CD14-positive monocyte (primary cell): ENCODE results near the gene FAM180A. TPM values are rescaled to one million over a fixed set of nuclear protein-coding genes. Genes with fewer than 3 reads are reported as not detected.

Experiments
- DNase-seq, 3 donors: peaks; one replicate each; pipeline ENCODE4 v3.0.0-alpha.2; 2011 to 2022
- H2AFZ ChIP-seq: 2 replicates; pipeline ENCODE4 v1.6.0; 2012; ENCODE audit warnings: mild to moderate bottlenecking, low read depth, low read length, inconsistent platforms; ENCODE audit not compliant: insufficient read depth, poor library complexity, severe bottlenecking
- H3K27ac ChIP-seq, 2 donors: 1 replicate in 1 of 2; 2 replicates in 1 of 2; pipeline ENCODE4 v1.5.1; 2012 to 2013; ENCODE audit warnings: low read length in 2 of 2, control low read depth in 1 of 2, inconsistent platforms in 1 of 2, low read depth in 1 of 2, mild to moderate bottlenecking in 1 of 2
- H3K27me3 ChIP-seq, 2 donors: one replicate each; pipeline versions ENCODE4 v1.6.0 to v1.6.1; 2011 to 2013; ENCODE audit warnings: low read length in 2 of 2; ENCODE audit not compliant: control insufficient read depth in 2 of 2, insufficient read depth in 2 of 2
- H3K36me3 ChIP-seq, 2 donors: replicated peaks in 1 of 2; 1 replicate in 1 of 2; 2 replicates in 1 of 2; pipeline versions ENCODE4 v1.5.1 to v1.6.1; 2012 to 2013; ENCODE audit warnings: low read length in 2 of 2, control low read depth in 1 of 2, inconsistent platforms in 1 of 2, mild to moderate bottlenecking in 1 of 2; ENCODE audit not compliant: insufficient read depth in 2 of 2, control insufficient read depth in 1 of 2
- H3K4me1 ChIP-seq, 2 donors: 1 replicate in 1 of 2; 2 replicates in 1 of 2; pipeline versions ENCODE4 v1.5.1 to v1.6.1; 2012 to 2013; ENCODE audit warnings: low read length in 2 of 2, control low read depth in 1 of 2, inconsistent platforms in 1 of 2, mild to moderate bottlenecking in 1 of 2, moderate library complexity in 1 of 2; ENCODE audit not compliant: insufficient read depth in 2 of 2, control insufficient read depth in 1 of 2
- H3K4me2 ChIP-seq: replicated peaks from 2 replicates; pipeline ENCODE3; 2012; ENCODE audit warnings: low read length, moderate library complexity, mild to moderate bottlenecking; ENCODE audit not compliant: poor library complexity, severe bottlenecking; ENCODE audit errors: extremely low read depth
- H3K4me3 ChIP-seq, 3 experiments: fragments of 200-600 bp in 1 of 3; sonication (generic) in 1 of 3; replicated peaks in 1 of 3; 1 replicate in 2 of 3; 2 replicates in 1 of 3; pipeline ENCODE4 v1.5.1; 2011 to 2013; ENCODE audit warnings: low read length in 3 of 3, mild to moderate bottlenecking in 3 of 3, control low read depth in 2 of 3, low read depth in 2 of 3, inconsistent platforms in 1 of 3, moderate library complexity in 1 of 3
- H3K79me2 ChIP-seq: 2 replicates; pipeline ENCODE4 v1.6.0; 2012; ENCODE audit warnings: mild to moderate bottlenecking, control low read depth, inconsistent platforms, low read length, moderate library complexity; ENCODE audit not compliant: insufficient read depth
- H3K9ac ChIP-seq: 2 replicates; pipeline ENCODE4 v1.6.0; 2017; ENCODE audit warnings: low read length, mild to moderate bottlenecking; ENCODE audit not compliant: insufficient read depth, poor library complexity, severe bottlenecking
- H3K9me3 ChIP-seq, 2 donors: replicated peaks in 1 of 2; 1 replicate in 1 of 2; 2 replicates in 1 of 2; pipeline versions ENCODE4 v1.5.1 to v1.6.1; 2012 to 2013; ENCODE audit warnings: low read length in 2 of 2, control low read depth in 1 of 2; ENCODE audit not compliant: control insufficient read depth in 1 of 2, insufficient read depth in 1 of 2
- H4K20me1 ChIP-seq: 2 replicates; pipeline ENCODE4 v1.6.0; 2012; ENCODE audit warnings: mild to moderate bottlenecking, low read length, control low read depth, moderate library complexity; ENCODE audit not compliant: insufficient read depth
- H3K27ac Mint-ChIP-seq, 7 donors: one replicate each; pipeline ENCODE4 v1.8.0; 2020; ENCODE audit warnings: mild to moderate bottlenecking in 7 of 7, mixed read lengths in 7 of 7, moderate library complexity in 6 of 7, inconsistent platforms in 2 of 7
- H3K27me3 Mint-ChIP-seq, 3 donors: one replicate each; pipeline ENCODE4 v1.8.0; 2021 to 2022; ENCODE audit warnings: low read depth in 3 of 3, mild to moderate bottlenecking in 3 of 3, mixed read lengths in 3 of 3, moderate library complexity in 3 of 3, inconsistent platforms in 1 of 3
- H3K36me3 Mint-ChIP-seq, 2 donors: one replicate each; pipeline ENCODE4 v1.8.0; 2020; ENCODE audit warnings: mixed read lengths in 2 of 2, inconsistent platforms in 1 of 2, mild to moderate bottlenecking in 1 of 2
- H3K4me1 Mint-ChIP-seq: one replicate; pipeline ENCODE4 v1.8.0; 2020; ENCODE audit warnings: mild to moderate bottlenecking, mixed read lengths
- H3K4me3 Mint-ChIP-seq, 2 donors: one replicate each; pipeline ENCODE4 v1.8.0; 2020; ENCODE audit warnings: mild to moderate bottlenecking in 2 of 2, mixed read lengths in 2 of 2, moderate library complexity in 1 of 2
- H3K9me3 Mint-ChIP-seq, 7 donors: one replicate each; pipeline ENCODE4 v1.8.0; 2020 to 2022; ENCODE audit warnings: mixed read lengths in 7 of 7, mild to moderate bottlenecking in 6 of 7, moderate library complexity in 6 of 7, inconsistent platforms in 2 of 7
- WGBS: methylation state at CpG from one replicate; pipeline ENCODE4 v1.1.5; 2013; ENCODE audit warnings: missing lambda C conversion rate; ENCODE audit not compliant: insufficient coverage; 5-methylcytosine and 5-hydroxymethylcytosine counted together
- intact Hi-C, 2 donors: fragments of 100-400 bp; cut with micrococcal nuclease; formaldehyde crosslinking; loops; one replicate each; pipeline versions ENCODE4 v1.15.0 to v1.15.1; 2023
- polyA plus RNA-seq, 3 donors: library from polyadenylated mRNA; depleted of rRNA in 1 of 3; unstranded in 2 of 3; stranded (reverse) in 1 of 3; fragments of 300-500 nt in 2 of 3; fragments of >200 nt in 1 of 3; fragmentation: Illumina TruSeq in 2 of 3; gene quantifications; 1 replicate in 2 of 3; 2 replicates in 1 of 3; pipeline ENCODE4 v1.2.3, GENCODE V29; 2012 to 2021
- TF ChIP-seq, protein P1 (sequence below): fragments of 200-600 bp; IDR thresholded peaks from one replicate; pipeline ENCODE4 v1.8.0; 2022; ENCODE audit warnings: antibody characterized with exemption, mild to moderate bottlenecking

FAM180A gene
- polyA plus RNA-seq, 3 donors = not detected

- peaks cover 0 to 3% (median 0%) of the 10 kb centered on the region in 7 donors for H3K9me3 Mint-ChIP-seq
- DNase-seq = no peak
- no peak overlapping the region for H3K4me3 Mint-ChIP-seq
- H3K27ac Mint-ChIP-seq = no peak overlapping the region
- H3K4me1 Mint-ChIP-seq = peaks cover 3% of the 10 kb centered on the region
- peaks cover 0 to 4% (median 2%) of the 10 kb centered on the region in 3 donors for H3K27me3 Mint-ChIP-seq
- no peak overlapping the region for H3K4me3 ChIP-seq
- no peaks in the 10 kb centered on the region for H3K79me2 ChIP-seq
- H3K9ac ChIP-seq = no peak overlapping the region
- H3K27ac ChIP-seq = no peak overlapping the region
- H4K20me1 ChIP-seq = no peaks in the 10 kb centered on the region
- H3K9me3 ChIP-seq = no peaks in the 10 kb centered on the region
- no peaks in the 10 kb centered on the region for H3K27me3 ChIP-seq
- H3K36me3 Mint-ChIP-seq = no peaks in the 10 kb centered on the region
- H3K4me2 ChIP-seq = no peak overlapping the region
- no peaks in the 10 kb centered on the region for H3K36me3 ChIP-seq
- no peak overlapping the region for H2AFZ ChIP-seq
- TF ChIP-seq, protein P1, sequence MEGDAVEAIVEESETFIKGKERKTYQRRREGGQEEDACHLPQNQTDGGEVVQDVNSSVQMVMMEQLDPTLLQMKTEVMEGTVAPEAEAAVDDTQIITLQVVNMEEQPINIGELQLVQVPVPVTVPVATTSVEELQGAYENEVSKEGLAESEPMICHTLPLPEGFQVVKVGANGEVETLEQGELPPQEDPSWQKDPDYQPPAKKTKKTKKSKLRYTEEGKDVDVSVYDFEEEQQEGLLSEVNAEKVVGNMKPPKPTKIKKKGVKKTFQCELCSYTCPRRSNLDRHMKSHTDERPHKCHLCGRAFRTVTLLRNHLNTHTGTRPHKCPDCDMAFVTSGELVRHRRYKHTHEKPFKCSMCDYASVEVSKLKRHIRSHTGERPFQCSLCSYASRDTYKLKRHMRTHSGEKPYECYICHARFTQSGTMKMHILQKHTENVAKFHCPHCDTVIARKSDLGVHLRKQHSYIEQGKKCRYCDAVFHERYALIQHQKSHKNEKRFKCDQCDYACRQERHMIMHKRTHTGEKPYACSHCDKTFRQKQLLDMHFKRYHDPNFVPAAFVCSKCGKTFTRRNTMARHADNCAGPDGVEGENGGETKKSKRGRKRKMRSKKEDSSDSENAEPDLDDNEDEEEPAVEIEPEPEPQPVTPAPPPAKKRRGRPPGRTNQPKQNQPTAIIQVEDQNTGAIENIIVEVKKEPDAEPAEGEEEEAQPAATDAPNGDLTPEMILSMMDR = no peak
- WGBS = 97% methylated on average over 6 of the region's 9 CpGs
- no peaks in the 10 kb centered on the region for H3K4me1 ChIP-seq
- intact Hi-C loops = no loop called here
Observed at GRCh38 chr7:135716677-135717238, 31.9 kb downstream of the FAM180A start.

- intact Hi-C loops = no loop called here
Observed at GRCh38 chr7:135715673-135716072, 32.9 kb downstream of the FAM180A start.

More at GRCh38 chr7:135715673-135716072, 32.9 kb downstream of the FAM180A start:
- H3K27me3 ChIP-seq = no peaks in the 10 kb centered on the region
- no peaks in the 10 kb centered on the region for H3K4me1 ChIP-seq
- H3K9ac ChIP-seq = no peak overlapping the region
- H3K36me3 Mint-ChIP-seq = no peaks in the 10 kb centered on the region
- no peak overlapping the region for H3K4me3 Mint-ChIP-seq
- peaks cover 3% of the 10 kb centered on the region for H3K4me1 Mint-ChIP-seq
- H3K79me2 ChIP-seq = no peaks in the 10 kb centered on the region
- no peaks in the 10 kb centered on the region for H3K9me3 Mint-ChIP-seq
- H3K4me3 ChIP-seq = no peak overlapping the region
- WGBS = 80% methylated on average over 1 of the region's 1 CpG
- peaks cover 0 to 4% (median 0%) of the 10 kb centered on the region in 3 donors for H3K27me3 Mint-ChIP-seq
- H3K27ac Mint-ChIP-seq = no peak overlapping the region
- no peak overlapping the region for H3K27ac ChIP-seq
- no peaks in the 10 kb centered on the region for H4K20me1 ChIP-seq
- TF ChIP-seq, protein P1 = no peak
- no peak overlapping the region for H2AFZ ChIP-seq
- no peaks in the 10 kb centered on the region for H3K36me3 ChIP-seq
- H3K4me2 ChIP-seq = no peak overlapping the region
- H3K9me3 ChIP-seq = no peaks in the 10 kb centered on the region
- DNase-seq = no peak
